ENCODE data around the gene GPSM3. TPM values are rescaled to one million over a fixed set of nuclear protein-coding genes. Genes with fewer than 3 reads are reported as not detected.

GPSM3 gene
- total RNA-seq, 1 donor from 2014 or later, result 16.2 TPM

DNA sequence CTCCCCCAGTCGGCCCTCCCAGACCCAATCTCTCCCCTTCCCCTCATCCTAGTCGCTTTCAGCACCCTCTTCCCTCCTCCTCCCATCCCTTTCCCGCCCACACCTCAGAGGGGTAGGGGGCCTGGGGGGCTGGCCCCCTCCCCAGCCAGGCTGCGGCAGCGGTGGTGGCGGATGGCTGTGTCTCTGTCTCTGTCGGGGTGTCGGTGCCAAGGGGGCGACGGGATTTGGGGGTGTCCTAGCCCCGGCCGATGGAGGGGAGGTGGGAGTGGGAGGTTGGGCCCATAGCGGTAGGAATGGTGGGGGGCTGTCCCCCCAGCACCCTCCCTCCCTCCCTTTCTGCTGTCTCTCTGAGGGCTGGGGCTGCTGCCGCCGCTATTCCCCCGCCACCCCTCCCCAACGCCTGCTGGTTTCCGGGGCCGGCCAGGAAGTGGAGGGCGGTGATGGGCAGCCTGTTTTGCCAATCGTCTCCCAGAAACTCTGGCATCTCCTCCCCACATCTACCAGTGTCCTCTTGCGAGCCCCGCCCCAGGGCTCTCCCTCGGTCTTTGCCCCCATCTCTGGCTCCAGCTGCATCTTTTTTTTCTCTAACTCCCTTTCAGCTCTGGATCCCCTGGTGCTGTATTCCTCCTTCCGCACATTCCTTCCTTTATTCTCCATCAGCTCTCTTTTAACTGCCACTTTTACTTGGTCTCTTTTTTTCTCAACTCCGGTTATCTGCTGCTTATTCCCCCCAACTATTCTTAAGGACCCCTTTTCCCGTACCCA, 16.6 kb downstream of the GPSM3 start, which contains the start of gene AGPAT1:
TSS of gene AGPAT1 (minus strand) at position 374 of the 765 bp plus-strand sequence. CDS start 4,588 bp downstream, outside the sequence.
- Histone ChIP-seq H3K9me3 (no peaks in the 10 kb centered on the region), H3K27me3 (no peaks in the 10 kb centered on the region), H3K4me3 (peak within 1 kb of the TSS; percentile 81 to 93), H3K36me3 (peaks cover 0 to 13% of the 10 kb centered on the region in 2 donors), H3K27ac (peak within 1 kb of the TSS; percentile 95), H3K4me1 (peaks cover 45% of the 10 kb centered on the region)
- intact Hi-C loops (cut with DNase I), result loop anchor here (10.0 kb wide), 1 partner anchor 51 kb away; the partner anchor contains the start of gene ATF6B
- peak in 1 of 2 donors; percentile 98 for DNase-seq (ENCODE audit: extremely low spot score in 2 of 2)
- peak; percentile 86 to 94 for TF ChIP-seq POLR2AphosphoS5 (IDR thresholded peaks at IDR 0.05; ENCODE audit: insufficient read depth in 1 of 2, low read depth in 1 of 2)
- TF ChIP-seq, protein P1, sequence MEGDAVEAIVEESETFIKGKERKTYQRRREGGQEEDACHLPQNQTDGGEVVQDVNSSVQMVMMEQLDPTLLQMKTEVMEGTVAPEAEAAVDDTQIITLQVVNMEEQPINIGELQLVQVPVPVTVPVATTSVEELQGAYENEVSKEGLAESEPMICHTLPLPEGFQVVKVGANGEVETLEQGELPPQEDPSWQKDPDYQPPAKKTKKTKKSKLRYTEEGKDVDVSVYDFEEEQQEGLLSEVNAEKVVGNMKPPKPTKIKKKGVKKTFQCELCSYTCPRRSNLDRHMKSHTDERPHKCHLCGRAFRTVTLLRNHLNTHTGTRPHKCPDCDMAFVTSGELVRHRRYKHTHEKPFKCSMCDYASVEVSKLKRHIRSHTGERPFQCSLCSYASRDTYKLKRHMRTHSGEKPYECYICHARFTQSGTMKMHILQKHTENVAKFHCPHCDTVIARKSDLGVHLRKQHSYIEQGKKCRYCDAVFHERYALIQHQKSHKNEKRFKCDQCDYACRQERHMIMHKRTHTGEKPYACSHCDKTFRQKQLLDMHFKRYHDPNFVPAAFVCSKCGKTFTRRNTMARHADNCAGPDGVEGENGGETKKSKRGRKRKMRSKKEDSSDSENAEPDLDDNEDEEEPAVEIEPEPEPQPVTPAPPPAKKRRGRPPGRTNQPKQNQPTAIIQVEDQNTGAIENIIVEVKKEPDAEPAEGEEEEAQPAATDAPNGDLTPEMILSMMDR (IDR thresholded peaks at IDR 0.05), result no peak
- peak; percentile 39 to 63 for TF ChIP-seq POLR2A (IDR thresholded peaks at IDR 0.05)

DNA sequence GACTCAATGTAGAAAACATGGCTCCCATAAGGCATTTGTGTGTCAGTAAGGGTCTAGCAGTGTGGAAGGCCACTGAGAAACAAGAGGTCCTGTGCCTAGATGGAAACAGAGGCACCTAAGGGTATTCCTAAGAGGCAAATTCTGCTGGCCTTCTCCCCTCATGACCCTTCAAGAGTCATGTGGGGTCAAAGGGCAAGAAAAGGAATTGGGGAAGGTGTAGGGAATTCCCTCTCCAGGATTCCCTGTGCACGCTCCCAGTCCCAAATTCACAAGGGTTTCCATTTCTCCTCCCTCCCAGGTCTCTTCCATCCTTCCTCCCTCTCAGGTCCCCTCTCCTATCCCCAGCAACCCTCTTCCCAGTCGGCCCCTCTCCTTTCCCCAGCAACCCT, 17.1 kb downstream of the GPSM3 start:
- peak overlapping the region; percentile 81 to 93 for H3K4me3 ChIP-seq
- TF ChIP-seq POLR2A (IDR thresholded peaks at IDR 0.05) (no peak), POLR2AphosphoS5 (IDR thresholded peaks at IDR 0.05; ENCODE audit: insufficient read depth in 1 of 2, low read depth in 1 of 2) (no peak)
- TF ChIP-seq, protein P1 (IDR thresholded peaks at IDR 0.05), result no peak
- DNase-seq (ENCODE audit: extremely low spot score in 2 of 2), result no peak
- no peaks in the 10 kb centered on the region for H3K9me3 ChIP-seq
- peaks cover 45% of the 10 kb centered on the region for H3K4me1 ChIP-seq
- intact Hi-C loops (cut with DNase I), result loop anchor here (10.0 kb wide), 1 partner anchor 51 kb away; the partner anchor contains the start of gene ATF6B
- H3K27ac ChIP-seq, result peak overlapping the region; percentile 95
- peaks cover 0 to 14% of the 10 kb centered on the region in 2 donors for H3K36me3 ChIP-seq
- H3K27me3 ChIP-seq, result no peaks in the 10 kb centered on the region

DNA sequence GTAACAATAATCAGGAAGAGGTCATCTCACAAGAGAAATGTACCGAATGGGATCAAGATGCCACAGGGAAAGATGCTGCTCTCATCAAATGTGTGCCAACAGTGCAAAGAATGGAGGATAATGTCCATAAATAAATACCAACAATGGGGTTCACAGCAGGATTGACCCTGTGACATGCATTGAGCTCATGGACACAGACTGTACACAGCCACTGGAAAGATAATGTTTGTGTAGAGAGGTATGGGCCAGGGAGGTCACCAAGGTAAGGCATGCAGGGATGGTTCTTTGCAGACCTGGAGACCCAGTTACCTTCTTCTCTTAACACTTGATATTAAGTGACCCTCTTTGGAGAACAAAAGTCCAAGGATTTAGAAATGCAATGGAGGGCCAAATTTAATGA, 18.0 kb downstream of the GPSM3 start:
- no peak for DNase-seq (ENCODE audit: extremely low spot score in 2 of 2)
- H3K27me3 ChIP-seq, result no peaks in the 10 kb centered on the region
- H3K36me3 ChIP-seq, result peaks cover 0 to 18% of the 10 kb centered on the region in 2 donors
- H3K4me1 ChIP-seq, result peaks cover 38% of the 10 kb centered on the region
- no peak overlapping the region for H3K27ac ChIP-seq
- no peaks in the 10 kb centered on the region for H3K9me3 ChIP-seq
- TF ChIP-seq POLR2A (IDR thresholded peaks at IDR 0.05), result no peak
- TF ChIP-seq, protein P1 (IDR thresholded peaks at IDR 0.05), result no peak
- no peak for TF ChIP-seq POLR2AphosphoS5 (IDR thresholded peaks at IDR 0.05; ENCODE audit: insufficient read depth in 1 of 2, low read depth in 1 of 2)
- no peak overlapping the region for H3K4me3 ChIP-seq
- intact Hi-C loops (cut with DNase I), result loop anchor here (10.0 kb wide), 1 partner anchor 50 kb away; the partner anchor contains the start of gene ATF6B

DNA sequence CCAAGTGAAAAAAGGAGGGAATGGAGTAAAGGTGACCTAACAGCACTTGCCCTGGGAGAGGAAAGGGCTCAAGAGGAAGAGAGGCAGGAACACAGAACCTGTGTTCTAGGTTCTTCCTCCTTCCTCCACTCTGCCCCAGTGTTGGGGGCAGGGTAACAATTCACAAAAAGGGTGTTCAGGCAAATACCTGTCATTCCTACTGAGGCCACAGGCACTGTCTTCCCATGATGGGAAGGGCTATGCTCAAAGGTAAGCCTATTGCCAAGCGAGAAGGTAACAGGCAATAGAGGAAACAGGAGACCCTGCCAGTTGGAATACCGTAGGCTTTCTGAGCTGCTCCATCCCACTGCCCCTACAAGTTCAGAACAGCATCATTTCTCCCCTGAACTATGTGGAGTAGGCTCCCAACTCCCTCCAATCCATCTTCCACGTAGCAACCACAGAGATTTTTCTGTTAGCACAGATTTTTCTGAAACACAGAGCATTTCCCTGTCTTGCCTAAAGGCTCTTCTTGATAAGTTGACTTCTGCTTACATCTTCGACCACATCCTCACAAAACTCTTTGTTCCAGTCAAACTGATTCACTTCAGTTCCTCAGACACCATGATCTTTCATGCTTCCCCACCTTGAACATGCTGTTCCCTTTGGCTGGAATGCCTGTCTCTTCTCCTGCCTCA, 19.3 kb downstream of the GPSM3 start:
- no peak for DNase-seq (ENCODE audit: extremely low spot score in 2 of 2)
- Histone ChIP-seq H3K27me3 (no peaks in the 10 kb centered on the region), H3K9me3 (no peaks in the 10 kb centered on the region), H3K4me1 (peaks cover 29% of the 10 kb centered on the region), H3K36me3 (peaks cover 0 to 25% of the 10 kb centered on the region in 2 donors), H3K27ac (no peak overlapping the region), H3K4me3 (no peak overlapping the region)
- intact Hi-C loops (cut with DNase I), result loop anchor here (10.0 kb wide), 1 partner anchor 48 kb away; the partner anchor contains the start of gene ATF6B
- no peak for TF ChIP-seq POLR2A (IDR thresholded peaks at IDR 0.05)
- TF ChIP-seq POLR2AphosphoS5 (IDR thresholded peaks at IDR 0.05; ENCODE audit: insufficient read depth in 1 of 2, low read depth in 1 of 2), result no peak
- TF ChIP-seq, protein P1 (IDR thresholded peaks at IDR 0.05), result no peak

All from vagina (tissue), 2 donors.